SK-N-SH (cell line): ENCODE data around the gene SLC5A11. TPM values are rescaled to one million over a fixed set of nuclear protein-coding genes. Genes with fewer than 3 reads are reported as not detected.

Experiments used
- CTCF ChIA-PET: fragments of 300-600, 350-600 bp; formaldehyde crosslinking; extraction: SDS; loops from one replicate; lab custom pipeline; 2021; lab: Yijun Ruan, JAX
- POLR2A ChIA-PET: fragments of 350-600 bp; sonication (Branson Sonifier 250); formaldehyde crosslinking; extraction: SDS; loops from one replicate; lab custom pipeline; 2020; ENCODE audit warnings: antibody characterized with exemption, inconsistent platforms; lab: Yijun Ruan, JAX
- DNase-seq: peaks from one replicate; pipeline ENCODE4 v3.0.0; 2012
- H2AFZ ChIP-seq: fragments of 200-600 bp; sonication (generic); 2 replicates; pipeline ENCODE4 v1.8.1; 2016; ENCODE audit warnings: antibody characterized with exemption, mild to moderate bottlenecking, low read depth
- H3F3A ChIP-seq: fragments of 200-600 bp; sonication (generic); replicated peaks from 2 replicates; pipeline ENCODE3; 2016; ENCODE audit warnings: antibody characterized with exemption, mild to moderate bottlenecking; ENCODE audit not compliant: insufficient read depth
- H3K27ac ChIP-seq, 2 experiments: fragments of 200-500 bp in 1 of 2; fragments of 200-600 bp in 1 of 2; sonication (Bioruptor generic) in 1 of 2; sonication (generic), shearing (Covaris generic) in 1 of 2; 2 replicates each; pipeline versions ENCODE4 v1.5.1 to v1.6.1; 2014 to 2016; ENCODE audit warnings: low read depth in 2 of 2, inconsistent platforms in 1 of 2, low read length in 1 of 2, mild to moderate bottlenecking in 1 of 2, mixed read lengths in 1 of 2
- H3K27me3 ChIP-seq: fragments of 200-600 bp; sonication (generic), shearing (Covaris generic); 2 replicates; pipeline ENCODE4 v1.6.1; 2016; ENCODE audit warnings: mixed run types; ENCODE audit not compliant: insufficient read depth
- H3K36me3 ChIP-seq, 2 experiments: fragments of 200-500 bp in 1 of 2; fragments of 200-600 bp in 1 of 2; sonication (Bioruptor generic) in 1 of 2; sonication (generic) in 1 of 2; replicated peaks in 1 of 2; 2 replicates each; pipeline versions ENCODE3 to v1.5.1; 2014 to 2016; ENCODE audit warnings: low read length in 1 of 2, mild to moderate bottlenecking in 1 of 2; ENCODE audit not compliant: insufficient read depth in 2 of 2, control insufficient read depth in 1 of 2
- H3K4me1 ChIP-seq, 2 experiments: fragments of 200-500 bp in 1 of 2; fragments of 200-600 bp in 1 of 2; sonication (Bioruptor generic) in 1 of 2; sonication (generic), shearing (Covaris generic) in 1 of 2; 2 replicates each; pipeline versions ENCODE4 v1.5.1 to v1.6.1; 2014 to 2016; ENCODE audit warnings: low read depth in 1 of 2, low read length in 1 of 2, mixed run types in 1 of 2; ENCODE audit not compliant: insufficient read depth in 2 of 2, control insufficient read depth in 1 of 2
- H3K4me2 ChIP-seq: fragments of 200-600 bp; sonication (generic), shearing (Covaris generic); 2 replicates; pipeline ENCODE4 v1.6.1; 2017; ENCODE audit warnings: mixed run types
- H3K4me3 ChIP-seq, 2 experiments: fragments of 200-500 bp in 1 of 2; fragments of 200-600 bp in 1 of 2; sonication (Bioruptor generic) in 1 of 2; sonication (generic), shearing (Covaris generic) in 1 of 2; 2 replicates each; pipeline versions ENCODE4 v1.5.1 to v1.8.1; 2014 to 2016; ENCODE audit warnings: low read depth in 2 of 2, inconsistent platforms in 1 of 2, low read length in 1 of 2, mild to moderate bottlenecking in 1 of 2, mixed read lengths in 1 of 2, moderate library complexity in 1 of 2
- H3K79me2 ChIP-seq: fragments of 200-600 bp; sonication (generic); 2 replicates; pipeline ENCODE4 v1.8.1; 2017; ENCODE audit warnings: mild to moderate bottlenecking; ENCODE audit not compliant: insufficient read depth
- H3K9ac ChIP-seq: fragments of 200-600 bp; sonication (generic); 2 replicates; pipeline ENCODE4 v1.6.1; 2017; ENCODE audit warnings: mixed run types
- H3K9me2 ChIP-seq: fragments of 200-600 bp; sonication (generic); 2 replicates; pipeline ENCODE4 v1.6.1; 2017; ENCODE audit warnings: mixed run types
- H3K9me3 ChIP-seq: fragments of 200-600 bp; sonication (generic); 2 replicates; pipeline ENCODE4 v1.6.1; 2017; ENCODE audit warnings: mixed run types, mild to moderate bottlenecking, moderate library complexity
- H4K20me1 ChIP-seq: fragments of 200-600 bp; sonication (generic); 2 replicates; pipeline ENCODE4 v1.6.1; 2017; ENCODE audit warnings: mild to moderate bottlenecking, mixed run types; ENCODE audit not compliant: insufficient read depth
- ELF1 ChIP-seq: IDR thresholded peaks from 2 replicates; pipeline ENCODE4 v1.4.0; 2012
- EZH2phosphoT487 ChIP-seq: fragments of 200-600 bp; sonication (generic); IDR thresholded peaks from 2 replicates; pipeline ENCODE4 v1.6.1; 2017; ENCODE audit warnings: low read depth, mixed run types, mild to moderate bottlenecking, antibody characterized with exemption, moderate library complexity, borderline replicate concordance
- FOSL2 ChIP-seq: IDR thresholded peaks from 2 replicates; pipeline ENCODE4 v1.4.0; 2012; ENCODE audit warnings: low read depth, mild to moderate bottlenecking, moderate library complexity, borderline replicate concordance
- FOXJ3 ChIP-seq: sonication (generic); formaldehyde crosslinking; IDR thresholded peaks from 2 replicates; pipeline ENCODE4 v1.5.1; 2020; ENCODE audit warnings: mild to moderate bottlenecking, missing genetic modification reagents
- GABPA ChIP-seq: IDR thresholded peaks from 2 replicates; pipeline ENCODE4 v1.4.0; 2012; ENCODE audit warnings: low read depth, mild to moderate bottlenecking
- RAD21 ChIP-seq: IDR thresholded peaks from 2 replicates; pipeline ENCODE4 v1.6.1; 2012; ENCODE audit warnings: mild to moderate bottlenecking, low read length
- RXRA ChIP-seq: IDR thresholded peaks from 2 replicates; pipeline ENCODE4 v1.4.0; 2012; ENCODE audit warnings: low read depth, mild to moderate bottlenecking, borderline replicate concordance
- SIN3A ChIP-seq: IDR thresholded peaks from 2 replicates; pipeline ENCODE4 v1.6.1; 2012; ENCODE audit warnings: low read depth, mild to moderate bottlenecking, low read length, moderate library complexity, borderline replicate concordance
- SMC3 ChIP-seq: IDR thresholded peaks from 2 replicates; pipeline ENCODE4 v1.6.1; 2012; ENCODE audit warnings: low read depth, low read length, improper control_type of control experiment
- TCF12 ChIP-seq: IDR thresholded peaks from 2 replicates; pipeline ENCODE4 v1.4.0; 2012
- TEAD4 ChIP-seq: IDR thresholded peaks from 2 replicates; pipeline ENCODE4 v1.4.0; 2012; ENCODE audit warnings: mild to moderate bottlenecking, borderline replicate concordance; ENCODE audit not compliant: insufficient read depth
- WGBS: methylation state at CpG from one replicate; pipeline ENCODE4 v1.1.6; 2017; ENCODE audit warnings: low lambda C conversion rate; 5-methylcytosine and 5-hydroxymethylcytosine counted together
- polyA plus RNA-seq, 3 experiments: library from polyadenylated mRNA; depleted of rRNA; stranded (reverse); fragments of >200 nt; gene quantifications; 2 replicates each; pipeline ENCODE4 v1.2.3, GENCODE V29; 2012
- TF ChIP-seq, protein P1 (sequence below): IDR thresholded peaks from 2 replicates; pipeline ENCODE4; 2012
- TF ChIP-seq, protein P2 (sequence below): IDR thresholded peaks from 2 replicates; pipeline ENCODE4 v1.4.0; 2012; ENCODE audit warnings: low read depth, borderline replicate concordance
- TF ChIP-seq, protein P3 (sequence below): fragments of 200-600 bp; sonication (generic); IDR thresholded peaks from 2 replicates; pipeline ENCODE4 v1.6.1; 2017; ENCODE audit warnings: antibody characterized with exemption, mild to moderate bottlenecking, moderate library complexity
- TF ChIP-seq, protein P4 (sequence below): IDR thresholded peaks from 2 replicates; pipeline ENCODE4 v1.4.0; 2012; ENCODE audit warnings: low read depth
- TF ChIP-seq, protein P5 (sequence below): IDR thresholded peaks from 2 replicates; pipeline ENCODE4 v1.6.1; 2012; ENCODE audit warnings: mild to moderate bottlenecking, low read depth, low read length, moderate library complexity

SLC5A11 gene
- polyA plus RNA-seq, 1 of the 3 experiments (the other 2 are of a cell fraction), result not detected

DNA sequence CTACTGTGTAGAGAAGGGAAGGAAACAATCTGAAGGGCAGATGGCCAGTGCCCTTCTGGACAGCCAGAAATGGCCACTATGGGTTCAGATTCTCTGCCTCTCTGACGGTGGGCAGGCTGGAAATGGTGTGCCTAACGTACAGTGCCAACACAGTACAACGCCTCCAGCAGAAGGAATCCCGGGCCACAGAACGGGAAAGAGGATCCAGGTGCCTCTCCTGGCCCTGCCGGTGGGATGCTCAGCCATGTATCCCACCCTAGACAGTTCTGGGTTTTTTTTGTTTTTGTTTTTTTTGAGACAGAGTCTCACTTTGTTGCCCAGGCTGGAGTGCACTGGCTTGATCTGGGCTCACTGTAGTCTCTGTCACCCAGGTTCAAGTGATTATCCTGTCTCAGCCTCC is 71.5 kb downstream of the SLC5A11 start:
- DNase-seq, result no peak
- TF ChIP-seq, protein P1, sequence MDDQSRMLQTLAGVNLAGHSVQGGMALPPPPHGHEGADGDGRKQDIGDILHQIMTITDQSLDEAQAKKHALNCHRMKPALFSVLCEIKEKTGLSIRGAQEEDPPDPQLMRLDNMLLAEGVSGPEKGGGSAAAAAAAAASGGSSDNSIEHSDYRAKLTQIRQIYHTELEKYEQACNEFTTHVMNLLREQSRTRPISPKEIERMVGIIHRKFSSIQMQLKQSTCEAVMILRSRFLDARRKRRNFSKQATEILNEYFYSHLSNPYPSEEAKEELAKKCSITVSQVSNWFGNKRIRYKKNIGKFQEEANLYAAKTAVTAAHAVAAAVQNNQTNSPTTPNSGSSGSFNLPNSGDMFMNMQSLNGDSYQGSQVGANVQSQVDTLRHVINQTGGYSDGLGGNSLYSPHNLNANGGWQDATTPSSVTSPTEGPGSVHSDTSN, result no peak
- TF ChIP-seq, protein P2, sequence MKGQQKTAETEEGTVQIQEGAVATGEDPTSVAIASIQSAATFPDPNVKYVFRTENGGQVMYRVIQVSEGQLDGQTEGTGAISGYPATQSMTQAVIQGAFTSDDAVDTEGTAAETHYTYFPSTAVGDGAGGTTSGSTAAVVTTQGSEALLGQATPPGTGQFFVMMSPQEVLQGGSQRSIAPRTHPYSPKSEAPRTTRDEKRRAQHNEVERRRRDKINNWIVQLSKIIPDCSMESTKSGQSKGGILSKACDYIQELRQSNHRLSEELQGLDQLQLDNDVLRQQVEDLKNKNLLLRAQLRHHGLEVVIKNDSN, result no peak
- no peak for TF ChIP-seq FOSL2
- TF ChIP-seq TCF12, result no peak
- TF ChIP-seq EZH2phosphoT487, result no peak
- no peak for TF ChIP-seq RXRA
- TF ChIP-seq SMC3, result no peak
- TF ChIP-seq, protein P3, sequence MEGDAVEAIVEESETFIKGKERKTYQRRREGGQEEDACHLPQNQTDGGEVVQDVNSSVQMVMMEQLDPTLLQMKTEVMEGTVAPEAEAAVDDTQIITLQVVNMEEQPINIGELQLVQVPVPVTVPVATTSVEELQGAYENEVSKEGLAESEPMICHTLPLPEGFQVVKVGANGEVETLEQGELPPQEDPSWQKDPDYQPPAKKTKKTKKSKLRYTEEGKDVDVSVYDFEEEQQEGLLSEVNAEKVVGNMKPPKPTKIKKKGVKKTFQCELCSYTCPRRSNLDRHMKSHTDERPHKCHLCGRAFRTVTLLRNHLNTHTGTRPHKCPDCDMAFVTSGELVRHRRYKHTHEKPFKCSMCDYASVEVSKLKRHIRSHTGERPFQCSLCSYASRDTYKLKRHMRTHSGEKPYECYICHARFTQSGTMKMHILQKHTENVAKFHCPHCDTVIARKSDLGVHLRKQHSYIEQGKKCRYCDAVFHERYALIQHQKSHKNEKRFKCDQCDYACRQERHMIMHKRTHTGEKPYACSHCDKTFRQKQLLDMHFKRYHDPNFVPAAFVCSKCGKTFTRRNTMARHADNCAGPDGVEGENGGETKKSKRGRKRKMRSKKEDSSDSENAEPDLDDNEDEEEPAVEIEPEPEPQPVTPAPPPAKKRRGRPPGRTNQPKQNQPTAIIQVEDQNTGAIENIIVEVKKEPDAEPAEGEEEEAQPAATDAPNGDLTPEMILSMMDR, result no peak
- TF ChIP-seq SIN3A, result no peak
- TF ChIP-seq, protein P4, sequence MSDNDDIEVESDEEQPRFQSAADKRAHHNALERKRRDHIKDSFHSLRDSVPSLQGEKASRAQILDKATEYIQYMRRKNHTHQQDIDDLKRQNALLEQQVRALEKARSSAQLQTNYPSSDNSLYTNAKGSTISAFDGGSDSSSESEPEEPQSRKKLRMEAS, result no peak
- Histone ChIP-seq H3K9ac (no peak overlapping the region), H3K36me3 (peaks cover 13 to 15% of the 10 kb centered on the region in 2 experiments), H3K9me2 (no peaks in the 10 kb centered on the region), H3K4me2 (no peak overlapping the region), H3K27ac (no peak overlapping the region), H3F3A (no peaks in the 10 kb centered on the region), H3K9me3 (no peaks in the 10 kb centered on the region), H3K79me2 (no peaks in the 10 kb centered on the region), H4K20me1 (no peaks in the 10 kb centered on the region), H3K4me3 (no peak overlapping the region), H3K27me3 (no peaks in the 10 kb centered on the region), H3K4me1 (no peaks in the 10 kb centered on the region), H2AFZ (no peak overlapping the region)
- 91% methylated on average over 6 of the region's 6 CpGs for WGBS
- ChIA-PET POLR2A (no interaction called here), CTCF (interaction anchor here (1.5 kb wide), 2 partner anchors 11 to 83 kb away, joined by 3 to 4 read pairs; no protein-coding TSS in a partner anchor)

DNA sequence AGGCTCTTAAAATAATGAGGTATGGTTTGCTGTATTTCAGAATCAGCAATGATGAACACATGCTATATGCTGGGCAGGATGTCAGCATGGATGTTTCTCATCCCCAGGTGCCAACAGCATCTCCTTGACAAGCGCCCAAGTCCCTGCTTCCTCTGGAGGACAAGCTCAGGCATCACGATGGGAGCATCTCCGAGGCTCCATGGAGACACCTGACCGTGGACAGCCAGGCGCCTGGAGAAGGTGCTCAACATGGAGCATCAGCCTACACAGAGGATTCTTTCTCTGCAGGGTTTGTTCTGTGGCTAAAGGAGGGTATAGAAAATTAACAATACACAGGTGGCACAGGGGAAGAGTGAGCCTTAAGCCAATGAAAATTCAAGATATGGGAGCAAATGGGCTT is 72.1 kb downstream of the SLC5A11 start:
- H3K4me2 ChIP-seq, result no peak overlapping the region
- TF ChIP-seq ELF1 (no peak), FOXJ3 (CRISPR knock-in tag) (no peak), GABPA (no peak), TEAD4 (no peak), RAD21 (no peak)
- TF ChIP-seq, protein P5, sequence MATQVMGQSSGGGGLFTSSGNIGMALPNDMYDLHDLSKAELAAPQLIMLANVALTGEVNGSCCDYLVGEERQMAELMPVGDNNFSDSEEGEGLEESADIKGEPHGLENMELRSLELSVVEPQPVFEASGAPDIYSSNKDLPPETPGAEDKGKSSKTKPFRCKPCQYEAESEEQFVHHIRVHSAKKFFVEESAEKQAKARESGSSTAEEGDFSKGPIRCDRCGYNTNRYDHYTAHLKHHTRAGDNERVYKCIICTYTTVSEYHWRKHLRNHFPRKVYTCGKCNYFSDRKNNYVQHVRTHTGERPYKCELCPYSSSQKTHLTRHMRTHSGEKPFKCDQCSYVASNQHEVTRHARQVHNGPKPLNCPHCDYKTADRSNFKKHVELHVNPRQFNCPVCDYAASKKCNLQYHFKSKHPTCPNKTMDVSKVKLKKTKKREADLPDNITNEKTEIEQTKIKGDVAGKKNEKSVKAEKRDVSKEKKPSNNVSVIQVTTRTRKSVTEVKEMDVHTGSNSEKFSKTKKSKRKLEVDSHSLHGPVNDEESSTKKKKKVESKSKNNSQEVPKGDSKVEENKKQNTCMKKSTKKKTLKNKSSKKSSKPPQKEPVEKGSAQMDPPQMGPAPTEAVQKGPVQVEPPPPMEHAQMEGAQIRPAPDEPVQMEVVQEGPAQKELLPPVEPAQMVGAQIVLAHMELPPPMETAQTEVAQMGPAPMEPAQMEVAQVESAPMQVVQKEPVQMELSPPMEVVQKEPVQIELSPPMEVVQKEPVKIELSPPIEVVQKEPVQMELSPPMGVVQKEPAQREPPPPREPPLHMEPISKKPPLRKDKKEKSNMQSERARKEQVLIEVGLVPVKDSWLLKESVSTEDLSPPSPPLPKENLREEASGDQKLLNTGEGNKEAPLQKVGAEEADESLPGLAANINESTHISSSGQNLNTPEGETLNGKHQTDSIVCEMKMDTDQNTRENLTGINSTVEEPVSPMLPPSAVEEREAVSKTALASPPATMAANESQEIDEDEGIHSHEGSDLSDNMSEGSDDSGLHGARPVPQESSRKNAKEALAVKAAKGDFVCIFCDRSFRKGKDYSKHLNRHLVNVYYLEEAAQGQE, result no peak
- TF ChIP-seq, protein P2, result no peak
- ChIA-PET CTCF (interaction anchor here (1.5 kb wide), 2 partner anchors 12 to 84 kb away, joined by 3 to 4 read pairs; no protein-coding TSS in a partner anchor), POLR2A (interaction anchor here (1.0 kb wide), 1 partner anchor 18 kb away, joined by 4 read pairs; no protein-coding TSS in a partner anchor)
- H2AFZ ChIP-seq, result no peak overlapping the region
- H3K27me3 ChIP-seq, result no peaks in the 10 kb centered on the region
- no peaks in the 10 kb centered on the region for H3K9me3 ChIP-seq
- no peak overlapping the region for H3K4me3 ChIP-seq
- H3K9me2 ChIP-seq, result no peaks in the 10 kb centered on the region
- H3F3A ChIP-seq, result no peaks in the 10 kb centered on the region
- H3K9ac ChIP-seq, result no peak overlapping the region
- H3K4me1 ChIP-seq, result no peaks in the 10 kb centered on the region
- WGBS, result 92% methylated on average over 5 of the region's 5 CpGs
- H3K36me3 ChIP-seq, result peaks cover 15 to 17% of the 10 kb centered on the region in 2 experiments
- no peaks in the 10 kb centered on the region for H4K20me1 ChIP-seq
- H3K27ac ChIP-seq, result no peak overlapping the region
- no peak for DNase-seq
- no peaks in the 10 kb centered on the region for H3K79me2 ChIP-seq
